GM18870 (cell line): ENCODE results near the gene SSX2IP.

Source experiments
- ATAC-seq: cut with Tn5 transposase; IDR thresholded peaks from one replicate; pipeline ENCODE4 v1.9.1; 2021; ENCODE audit warnings: moderate library complexity; ENCODE audit not compliant: unreplicated experiment

Gene SSX2IP

DNA sequence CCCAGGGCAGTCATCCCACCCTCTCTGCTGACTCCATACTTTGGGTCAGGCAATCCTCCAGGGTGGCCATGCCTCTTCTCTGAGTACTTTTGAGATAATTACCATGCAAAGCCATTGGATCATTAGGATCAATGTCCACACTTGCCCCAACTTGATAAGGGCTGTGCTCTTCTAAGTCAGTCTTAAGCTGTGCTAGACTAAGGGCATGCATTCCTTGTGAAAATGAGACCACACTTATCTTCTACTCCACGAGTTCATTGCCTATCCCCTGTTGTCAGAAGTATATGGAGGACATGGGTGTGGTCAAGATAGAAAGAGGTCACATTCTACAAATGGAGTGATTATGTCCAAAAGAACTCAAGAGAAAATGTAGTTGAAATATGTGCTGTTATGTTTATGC lies 18.9 kb upstream of the SSX2IP start:
- ATAC-seq, result no peak

DNA sequence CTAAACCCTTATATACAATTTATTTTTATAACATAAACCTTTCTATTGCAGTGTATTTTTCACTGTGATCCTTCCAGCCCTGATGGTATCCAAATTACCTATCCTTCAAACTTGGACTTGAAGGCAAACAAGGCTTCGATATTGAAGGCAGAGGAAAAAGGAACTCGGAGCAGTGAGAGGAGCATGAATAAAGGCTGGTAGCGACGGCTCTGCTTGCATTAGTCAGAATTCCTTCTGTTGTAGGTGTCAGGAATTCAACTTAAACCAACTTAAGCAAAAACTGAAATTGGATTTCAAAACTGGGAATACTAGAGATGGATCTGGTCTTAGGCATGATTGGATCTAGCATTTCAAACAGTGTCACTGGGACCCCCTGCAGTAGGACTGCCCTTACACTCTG lies 17.8 kb upstream of the SSX2IP start:
- no peak for ATAC-seq

DNA sequence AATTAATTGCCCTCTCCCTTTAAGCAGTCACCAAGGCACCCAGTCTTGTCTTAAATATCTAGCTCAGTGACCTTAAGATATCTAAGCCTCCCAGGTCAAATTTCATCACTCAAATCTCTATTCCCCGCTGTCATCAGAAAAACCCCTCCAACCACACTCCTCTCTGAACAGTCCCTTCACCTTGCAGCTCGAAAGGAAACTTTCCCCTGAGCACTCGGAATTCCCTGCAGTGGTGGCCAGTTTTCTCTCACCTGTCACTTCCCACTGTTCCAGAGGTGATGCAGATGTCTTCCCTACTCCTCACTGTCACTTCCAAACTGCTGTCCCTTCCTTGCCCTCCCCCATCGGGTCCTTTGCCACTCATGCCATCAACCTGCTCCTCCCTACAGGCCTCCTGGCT lies 15.3 kb upstream of the SSX2IP start:
- ATAC-seq, result peak; percentile 58

- no peak for ATAC-seq
Measured at GRCh38 chr1:84704872-84705417, 14.7 kb upstream of the SSX2IP start.

DNA sequence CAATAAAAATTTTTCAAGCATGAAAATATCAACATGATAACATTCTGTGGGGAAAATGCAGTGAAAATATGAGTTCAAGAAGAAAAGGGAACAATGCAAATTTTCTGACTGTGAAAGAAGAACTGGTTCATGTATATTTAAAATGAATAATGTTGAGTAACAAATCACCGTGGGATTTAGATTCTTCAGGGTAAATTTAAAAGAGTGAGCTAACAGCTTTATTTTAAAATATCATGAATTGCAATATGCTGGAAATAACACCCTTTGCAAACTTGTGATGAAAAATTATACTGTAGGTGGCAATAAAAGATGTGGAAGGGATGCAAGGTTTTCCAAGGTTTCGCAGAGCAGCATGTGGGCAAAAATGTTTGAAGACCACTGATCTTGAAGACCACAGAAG lies 13.2 kb upstream of the SSX2IP start:
- ATAC-seq, result no peak

- ATAC-seq, result no peak
Measured at GRCh38 chr1:84702143-84702542, 11.9 kb upstream of the SSX2IP start.

GRCh38 chr1:84701376-84701775 lies 11.1 kb upstream of the SSX2IP start:
- no peak for ATAC-seq

DNA sequence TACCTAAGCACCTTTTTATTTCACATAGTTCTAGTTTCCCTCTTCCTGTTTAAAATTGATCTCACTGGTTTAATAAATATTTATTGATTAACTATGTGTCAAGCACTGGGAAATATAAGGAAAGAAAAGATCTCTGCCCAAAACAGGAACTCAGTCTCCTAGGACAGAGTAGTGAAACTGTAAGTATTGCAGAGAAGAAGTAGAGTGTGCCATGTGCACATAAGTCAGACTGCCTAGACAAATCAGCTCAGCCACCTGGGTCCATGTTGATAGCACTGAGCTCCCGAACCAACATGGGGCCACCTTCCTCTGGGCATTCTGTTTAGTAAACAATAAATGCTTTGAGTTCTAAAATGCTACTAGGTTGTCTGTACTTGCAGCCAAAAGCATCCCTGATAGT lies 9.8 kb upstream of the SSX2IP start:
- peak; percentile 60 for ATAC-seq

DNA sequence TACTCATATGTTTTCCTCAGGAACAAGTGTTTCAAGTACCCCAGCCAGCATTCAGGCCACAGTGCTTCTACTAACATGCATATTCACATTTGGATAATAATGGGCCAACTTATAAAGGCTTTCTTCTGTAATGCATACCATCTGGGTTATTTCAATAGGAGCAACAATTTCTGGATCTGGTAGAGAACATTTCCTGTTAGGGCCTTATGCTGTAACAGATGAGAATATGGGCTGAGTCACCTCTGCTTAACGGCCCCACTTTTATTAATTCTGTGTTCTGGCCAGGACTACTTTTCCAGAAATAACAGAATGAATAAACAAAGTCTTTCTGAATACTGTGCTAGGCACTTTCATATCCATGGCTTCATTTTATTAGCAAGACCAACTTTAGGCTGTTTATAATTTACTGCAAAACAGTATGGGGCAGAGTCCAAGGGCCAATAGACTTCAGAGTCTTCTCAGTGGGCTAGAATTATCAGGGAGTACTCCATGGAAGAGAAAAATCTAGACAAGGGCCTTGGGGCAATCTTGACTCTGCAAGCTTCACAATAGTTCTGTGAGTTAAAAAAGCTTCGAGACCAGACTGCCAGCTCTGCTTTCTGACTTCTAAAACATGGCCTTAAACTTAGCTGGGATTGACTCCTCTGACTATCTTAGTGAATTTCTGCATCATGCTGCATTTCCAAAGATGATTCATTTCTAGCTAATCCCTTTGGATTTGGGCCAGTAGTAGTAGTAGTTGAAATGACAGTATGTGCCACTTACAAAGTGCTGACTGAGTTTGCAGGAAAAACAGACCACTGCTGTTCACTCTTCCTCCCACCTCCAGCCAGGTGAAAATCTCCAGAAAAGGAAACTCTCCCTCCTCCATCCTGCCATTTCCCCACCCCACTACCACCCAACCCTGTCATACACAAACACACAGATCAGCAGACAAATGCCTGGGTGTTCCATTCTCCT lies 8.2 kb upstream of the SSX2IP start:
- ATAC-seq, result no peak

DNA sequence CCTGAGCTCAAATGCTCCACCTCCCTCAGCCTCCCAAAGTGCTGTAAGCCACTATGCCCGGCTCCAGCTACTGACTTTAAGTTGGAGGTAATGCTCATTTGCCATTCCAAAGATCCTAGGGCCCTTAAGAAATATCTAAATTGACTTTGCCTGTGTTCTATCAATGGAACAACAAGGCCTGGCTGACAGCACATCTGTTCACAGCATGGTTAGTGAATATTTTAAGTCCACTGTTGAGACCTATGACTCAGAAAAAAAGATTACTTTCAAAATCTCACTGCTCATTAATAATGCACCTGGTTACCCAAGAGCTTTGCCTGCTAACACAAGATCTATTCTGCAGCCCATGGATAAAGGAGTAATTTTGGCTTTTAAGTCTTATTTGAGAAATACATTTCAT lies 3.5 kb upstream of the SSX2IP start:
- ATAC-seq, result no peak

DNA sequence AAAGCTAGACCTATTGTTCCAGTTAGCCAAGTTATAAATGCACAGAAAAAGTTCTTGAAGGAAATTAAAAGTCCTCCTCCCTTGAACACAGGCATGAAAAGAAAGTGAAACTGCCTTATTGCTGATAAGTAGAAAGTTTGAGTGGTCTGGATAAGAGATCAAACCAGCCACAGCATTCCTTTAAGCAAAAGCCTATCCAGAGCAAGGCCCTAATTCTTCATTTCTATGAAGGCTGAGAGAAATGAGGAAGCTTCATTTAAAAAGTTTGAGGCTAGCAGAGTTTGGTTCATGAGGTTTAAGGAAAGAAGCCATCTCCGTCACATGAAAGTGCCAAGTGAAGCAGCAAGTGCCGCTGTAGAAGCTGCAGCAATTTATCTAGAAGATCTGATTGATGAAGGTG lies 2.7 kb upstream of the SSX2IP start:
- no peak for ATAC-seq

GRCh38 chr1:84692391-84692790 lies 2.1 kb upstream of the SSX2IP start:
- ATAC-seq, result no peak

- ATAC-seq, result no peak
Measured at GRCh38 chr1:84691122-84691783, 992 bp upstream of the SSX2IP start.

DNA sequence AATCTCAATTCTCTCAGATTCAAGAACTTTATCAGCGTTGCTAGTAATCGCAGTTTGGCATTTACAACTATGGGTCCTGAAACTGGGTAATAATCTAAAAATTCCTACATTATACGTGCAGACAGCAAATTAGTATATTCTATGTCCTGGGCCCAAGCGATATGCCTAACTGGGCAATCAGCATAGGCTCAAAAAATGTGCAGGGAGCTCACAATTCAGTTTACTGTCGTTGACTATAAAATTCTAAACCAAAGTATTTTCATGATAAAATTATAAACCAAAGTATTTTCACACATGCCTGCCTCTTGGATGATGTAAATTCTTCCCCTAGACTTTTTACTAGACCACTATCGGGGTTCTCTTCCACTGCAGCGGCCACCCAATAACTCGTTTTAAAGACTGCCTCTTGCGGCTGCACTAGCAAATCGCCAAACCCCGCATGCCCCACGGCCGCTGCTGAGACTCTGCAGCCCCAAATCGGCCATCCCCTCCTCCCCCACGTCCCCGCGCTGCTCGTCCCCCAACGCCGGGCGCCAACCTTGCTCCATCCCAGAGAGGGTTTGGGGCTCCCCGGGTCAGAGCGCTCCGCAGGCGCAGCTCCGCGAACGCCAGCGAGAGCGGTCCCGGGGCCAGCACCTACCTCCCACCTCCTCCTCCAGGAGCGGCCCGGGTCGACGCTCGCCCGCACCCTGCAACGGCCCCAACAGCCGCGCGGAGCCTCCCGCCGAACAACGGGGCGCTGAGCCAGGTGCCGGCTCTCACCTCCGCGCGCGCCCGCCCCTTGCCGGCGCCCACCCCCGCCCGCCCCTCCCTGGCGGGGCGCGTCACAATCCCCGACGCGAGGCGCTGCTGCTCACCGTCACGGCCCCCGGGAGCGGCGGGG lies 506 bp downstream of the SSX2IP start:
- ATAC-seq, result peak; percentile 26

- ATAC-seq, result no peak
Measured at GRCh38 chr1:84688463-84689061, 1.7 kb downstream of the SSX2IP start.

GRCh38 chr1:84687714-84688462 lies 2.4 kb downstream of the SSX2IP start:
- ATAC-seq, result no peak

DNA sequence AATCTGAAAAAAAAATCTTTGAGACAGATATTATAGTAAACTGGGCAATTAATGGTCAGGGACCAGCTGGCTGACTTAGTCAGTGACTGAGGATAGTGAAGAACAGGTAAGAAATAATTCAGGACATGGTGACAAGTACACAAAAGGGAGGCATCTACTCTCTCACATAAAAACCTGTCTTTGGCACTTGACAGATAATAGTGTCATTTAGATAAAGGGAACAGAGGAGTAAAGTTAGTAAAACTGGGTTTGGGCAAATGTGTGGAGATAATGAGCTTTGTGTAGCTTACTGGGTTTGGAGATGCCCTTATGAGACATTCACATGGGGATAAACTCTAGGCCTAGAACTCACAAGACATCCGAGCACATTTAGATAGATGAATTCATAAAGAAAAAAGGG lies 4.0 kb downstream of the SSX2IP start:
- no peak for ATAC-seq

DNA sequence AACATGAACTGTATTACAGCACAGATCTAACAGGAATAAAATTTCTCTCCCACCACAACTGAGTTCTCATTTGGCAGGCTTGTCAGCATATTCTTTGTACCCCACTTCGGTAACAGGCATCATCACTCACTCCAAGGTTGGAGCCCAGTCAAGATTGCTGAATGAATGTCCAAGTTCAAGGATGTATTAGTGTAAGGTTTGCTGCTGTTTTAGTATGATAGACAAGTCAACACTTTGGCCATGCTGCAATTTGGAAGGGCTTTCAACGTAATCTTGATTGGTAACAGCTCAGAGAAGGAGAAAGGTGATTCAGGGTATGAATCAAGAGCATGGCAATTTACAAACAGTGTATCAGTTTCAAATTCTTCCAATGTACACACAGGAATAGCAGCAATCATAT lies 6.8 kb downstream of the SSX2IP start:
- ATAC-seq, result no peak

GRCh38 chr1:84682047-84682446 lies 8.2 kb downstream of the SSX2IP start:
- ATAC-seq, result no peak
